Kidney epithelial cell (primary cell): Measurements from ENCODE around the gene ZCCHC14. TPM values are rescaled to one million over a fixed set of nuclear protein-coding genes. Genes with fewer than 3 reads are reported as not detected.

Experiments used
- DNase-seq: peaks from one replicate; pipeline ENCODE4 v3.0.0-alpha.2; 2010; ENCODE audit warnings: low read depth
- H3K27me3 ChIP-seq: 2 replicates; pipeline ENCODE4 v1.6.0; 2011; ENCODE audit warnings: low read length; ENCODE audit not compliant: control insufficient read depth, insufficient read depth
- H3K36me3 ChIP-seq: 2 replicates; pipeline ENCODE4 v1.5.1; 2011; ENCODE audit warnings: low read length; ENCODE audit not compliant: control insufficient read depth, insufficient read depth
- H3K4me3 ChIP-seq: 2 replicates; pipeline ENCODE4 v1.5.1; 2011; ENCODE audit warnings: low read depth, mild to moderate bottlenecking, control low read depth, low read length
- CTCF ChIP-seq: IDR thresholded peaks from 2 replicates; pipeline ENCODE4 v1.5.1; 2011; ENCODE audit warnings: mild to moderate bottlenecking, moderate library complexity, low read length, control low read depth, inconsistent platforms; ENCODE audit not compliant: insufficient read depth, poor library complexity, severe bottlenecking
- total RNA-seq: library from RNA; depleted of rRNA; stranded (reverse); fragments of >200 nt; gene quantifications from 2 replicates; pipeline ENCODE4 v1.2.3, GENCODE V29; 2015

ZCCHC14 gene
- total RNA-seq, 1 donor from 2014 or later, result 34.6 TPM

DNA sequence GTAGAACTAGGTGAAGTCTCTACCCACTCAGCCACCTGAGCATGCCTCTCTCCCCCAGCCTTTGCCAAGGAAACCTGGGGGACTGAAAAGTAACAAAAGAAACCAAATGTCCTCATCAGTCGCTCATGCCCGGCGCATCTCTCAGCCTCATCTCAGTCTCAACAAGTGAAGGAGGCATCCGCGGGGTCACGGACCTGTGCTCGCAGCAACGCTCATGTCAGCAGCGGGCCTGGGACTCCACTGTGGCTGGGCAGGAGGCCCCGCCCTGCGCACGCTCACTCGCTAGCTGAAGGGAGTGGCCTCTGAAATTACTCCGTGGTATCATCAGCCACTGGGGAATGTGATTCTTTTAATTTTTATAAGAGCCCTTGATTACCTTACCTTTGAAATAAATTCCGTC, 69.4 kb downstream of the ZCCHC14 start:
- no peak for TF ChIP-seq CTCF
- no peak for DNase-seq
- Histone ChIP-seq H3K27me3 (no peaks in the 10 kb centered on the region), H3K36me3 (peaks cover 2% of the 10 kb centered on the region), H3K4me3 (no peak overlapping the region)

DNA sequence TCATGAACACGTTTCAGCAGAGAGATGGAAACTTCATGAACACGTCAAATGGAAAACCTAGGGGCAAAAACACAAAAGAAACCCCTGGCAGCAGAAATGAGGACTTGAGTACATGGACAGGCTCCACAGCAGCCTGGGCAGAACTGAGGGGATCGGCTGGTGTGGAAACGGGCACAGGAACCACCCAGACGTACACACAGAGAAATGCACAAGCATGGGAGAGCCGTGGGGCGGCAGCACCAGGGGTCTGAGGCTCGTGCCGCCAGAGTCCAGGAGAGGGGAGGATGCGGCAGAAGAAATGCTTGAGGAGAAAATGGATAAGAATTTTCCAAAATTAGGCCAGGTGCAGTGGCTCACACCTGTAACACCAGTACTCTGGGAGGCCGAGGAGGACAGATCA, 70.7 kb downstream of the ZCCHC14 start:
- no peak for DNase-seq
- no peak overlapping the region for H3K4me3 ChIP-seq
- no peak for TF ChIP-seq CTCF
- H3K36me3 ChIP-seq, result peaks cover 2% of the 10 kb centered on the region
- no peaks in the 10 kb centered on the region for H3K27me3 ChIP-seq

GRCh38 chr16:87421003-87421912, 71.6 kb downstream of the ZCCHC14 start:
- Histone ChIP-seq H3K36me3 (peaks cover 2% of the 10 kb centered on the region), H3K27me3 (no peaks in the 10 kb centered on the region), H3K4me3 (no peak overlapping the region)
- no peak for DNase-seq
- TF ChIP-seq CTCF, result no peak

DNA sequence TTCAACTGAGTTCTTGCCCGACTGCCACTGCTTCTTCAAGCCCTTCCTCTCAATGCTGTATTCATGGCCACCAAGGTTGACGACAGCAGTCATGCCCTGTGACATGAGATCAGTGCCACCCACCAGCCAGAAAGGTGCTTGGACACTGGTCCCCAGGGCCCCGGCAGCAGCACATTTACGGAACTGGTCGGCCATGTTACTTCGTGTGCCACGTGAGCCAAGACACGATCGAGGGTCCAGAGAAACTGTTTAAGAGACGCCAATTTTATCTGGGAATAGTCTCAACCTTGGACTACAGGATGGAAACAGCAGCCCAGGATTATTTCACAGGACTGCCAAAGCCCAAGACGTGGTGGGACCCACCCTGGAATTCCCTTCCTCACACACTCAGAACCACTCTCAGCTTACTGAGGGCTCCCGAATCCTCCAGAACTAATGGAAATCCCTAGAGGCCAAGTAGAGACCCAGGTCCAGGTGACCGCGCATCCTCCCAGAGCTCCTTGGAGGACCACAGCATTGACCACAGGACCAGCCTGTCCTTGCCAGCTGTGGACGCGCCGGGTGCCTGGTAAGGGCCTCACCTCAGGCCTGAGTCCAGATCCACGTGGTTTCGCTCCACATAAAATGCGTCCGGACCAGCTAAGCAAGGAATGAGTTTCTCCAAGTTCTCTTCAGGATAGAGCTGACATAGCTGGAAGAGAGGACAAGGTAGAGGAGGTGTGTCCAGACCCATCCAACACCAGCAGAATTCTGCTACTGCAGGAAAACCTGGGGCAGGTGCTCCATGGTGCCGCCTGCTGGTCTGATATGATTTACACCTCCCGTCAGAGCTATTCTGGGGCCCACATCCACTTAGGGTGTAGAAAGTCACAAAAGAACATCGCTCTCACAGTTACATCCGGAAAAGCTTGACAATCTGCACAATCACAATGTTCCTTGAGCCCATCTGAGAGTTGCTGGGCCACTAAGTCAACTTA, 72.5 kb downstream of the ZCCHC14 start:
- no peaks in the 10 kb centered on the region for H3K27me3 ChIP-seq
- no peak for DNase-seq
- peaks cover 2% of the 10 kb centered on the region for H3K36me3 ChIP-seq
- no peak overlapping the region for H3K4me3 ChIP-seq
- peak; percentile 14 for TF ChIP-seq CTCF

- H3K27me3 ChIP-seq, result no peaks in the 10 kb centered on the region
- H3K36me3 ChIP-seq, result peaks cover 2% of the 10 kb centered on the region
- TF ChIP-seq CTCF, result no peak
- no peak for DNase-seq
- H3K4me3 ChIP-seq, result no peak overlapping the region
These were observed 74.2 kb downstream of the ZCCHC14 start for GRCh38 chr16:87418644-87419043.
